HG02798 (cell line): ENCODE measurements around the gene RAPGEF4.

Experiments used
- ATAC-seq: cut with Tn5 transposase; IDR thresholded peaks from one replicate; pipeline ENCODE4 v1.9.1; 2021; ENCODE audit warnings: mild to moderate bottlenecking; ENCODE audit not compliant: unreplicated experiment, poor library complexity

RAPGEF4 gene

GRCh38 chr2:172735582-172736423, at the start of gene RAPGEF4:
Gene RAPGEF4, plus strand, starts transcription at chr2:172735845. Its CDS starts 139 bp downstream, at chr2:172735984.
- ATAC-seq: no peak

DNA sequence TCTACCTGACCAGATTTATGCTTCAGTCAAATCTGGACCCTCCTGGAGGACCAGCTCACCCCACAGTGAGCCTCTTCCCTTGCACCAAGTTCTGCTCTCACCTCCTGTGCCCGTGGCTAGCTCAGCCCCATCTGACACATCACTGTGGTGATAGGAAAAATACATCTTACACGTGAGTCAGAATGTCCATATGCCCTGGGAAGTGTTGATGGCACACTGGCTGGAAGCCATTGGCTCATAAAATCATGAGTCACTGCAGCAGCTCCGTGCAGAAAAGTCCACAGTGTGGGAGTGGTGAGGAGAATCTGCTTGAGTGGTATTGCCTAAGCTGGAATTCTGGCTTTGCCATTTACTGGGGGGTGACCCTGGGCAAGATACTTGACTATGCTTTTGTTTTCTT, 42.6 kb upstream of the RAPGEF4 start:
- ATAC-seq: no peak

DNA sequence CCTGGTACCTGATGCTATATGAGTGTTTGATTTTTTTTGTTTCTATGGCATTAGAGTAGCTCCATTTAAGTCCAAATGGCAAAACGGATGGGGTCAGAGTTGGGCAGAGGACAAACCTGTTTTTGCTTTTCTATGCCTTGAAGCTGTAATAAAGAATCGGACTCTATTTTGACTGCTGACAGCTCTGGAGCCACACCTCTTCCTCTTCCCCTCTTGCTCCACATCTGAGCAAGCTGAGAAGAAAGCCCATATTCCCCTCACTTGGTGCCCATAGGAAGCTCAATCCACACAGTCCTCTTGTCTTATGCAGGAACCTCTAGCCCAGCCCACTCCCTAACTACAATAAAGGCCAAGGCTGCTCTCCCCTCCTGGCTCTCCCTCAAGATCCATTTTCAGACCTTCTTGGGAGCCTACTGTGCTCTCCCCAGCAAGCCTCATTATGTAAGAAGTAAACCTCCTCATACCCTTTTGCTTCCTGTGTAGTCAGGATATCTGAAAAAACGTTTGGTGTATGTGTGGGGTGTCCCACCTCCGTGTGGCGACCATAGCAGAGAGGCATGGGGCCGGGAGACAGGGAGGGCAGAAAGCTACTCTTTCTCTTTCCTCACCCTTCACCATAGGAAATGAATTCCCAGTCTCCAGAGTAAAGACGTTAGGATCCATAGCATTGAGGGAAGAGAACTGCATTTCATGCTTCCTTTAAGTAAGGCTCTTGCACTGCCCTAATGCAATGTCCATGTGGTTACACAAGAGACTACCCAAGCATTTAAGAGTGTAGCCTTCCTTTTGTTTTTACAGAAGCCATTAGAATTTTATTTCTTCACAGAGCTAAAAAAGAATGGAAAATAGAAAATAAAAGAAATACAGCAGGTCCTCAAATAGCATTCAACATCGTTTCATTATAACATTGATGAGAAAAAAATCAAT, 41.9 kb upstream of the RAPGEF4 start:
- no peak for ATAC-seq

DNA sequence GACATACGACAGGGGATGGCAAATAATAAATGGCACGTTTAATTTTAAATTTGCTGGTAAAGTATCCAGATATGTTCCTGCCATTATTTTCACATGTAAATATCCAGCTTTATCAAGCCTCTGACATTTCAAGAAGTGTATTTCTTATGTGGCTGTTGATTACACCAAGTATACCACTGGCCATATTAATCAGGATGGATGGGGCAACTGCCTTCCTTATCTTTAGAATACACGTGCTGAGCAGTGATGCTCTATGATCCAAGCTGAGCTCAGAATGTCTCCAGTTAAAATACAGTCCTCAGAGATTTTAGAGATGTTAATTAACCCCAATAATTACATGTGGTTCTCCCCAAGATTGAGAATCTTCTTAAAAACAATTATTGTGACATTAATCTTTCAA, 38.3 kb upstream of the RAPGEF4 start:
- no peak for ATAC-seq

DNA sequence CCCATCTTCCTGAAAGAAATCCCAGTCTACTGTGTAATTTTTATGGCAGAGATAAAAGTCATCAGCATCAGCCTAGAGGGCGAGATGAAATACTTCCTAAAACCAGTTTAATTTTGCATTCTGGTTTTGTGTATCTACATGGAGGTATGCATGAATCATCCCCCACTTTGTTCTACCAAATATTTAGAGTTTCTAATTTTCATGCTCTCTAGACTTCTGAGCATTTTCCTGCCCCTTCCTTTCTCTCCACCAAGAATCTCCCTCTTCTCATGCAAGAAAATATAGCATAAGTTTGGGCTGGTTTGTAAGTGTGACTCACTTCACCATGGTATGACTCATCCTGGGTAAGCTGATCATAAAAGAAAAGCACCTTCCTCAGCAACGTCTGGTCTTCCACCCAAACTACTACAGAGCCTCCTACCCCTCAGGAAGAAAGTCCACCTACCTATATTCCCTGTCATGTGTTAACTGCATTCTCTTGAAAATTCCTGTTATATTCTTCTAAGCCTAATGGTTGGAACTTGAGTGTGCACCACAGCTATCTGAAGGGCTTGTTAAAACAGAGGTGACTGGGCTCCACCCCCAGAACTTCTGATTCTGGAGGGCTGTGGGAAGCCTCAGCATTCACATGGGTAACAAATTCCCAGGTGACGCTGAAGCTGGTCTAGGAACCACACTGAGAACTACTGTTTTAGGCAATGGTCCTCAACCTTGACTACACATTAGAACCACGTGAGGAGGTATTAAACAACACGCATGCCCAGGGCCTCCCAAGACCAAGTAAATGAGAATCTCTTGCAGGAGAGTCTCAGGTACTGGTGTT, 37.4 kb upstream of the RAPGEF4 start:
- peak; percentile 81 for ATAC-seq

DNA sequence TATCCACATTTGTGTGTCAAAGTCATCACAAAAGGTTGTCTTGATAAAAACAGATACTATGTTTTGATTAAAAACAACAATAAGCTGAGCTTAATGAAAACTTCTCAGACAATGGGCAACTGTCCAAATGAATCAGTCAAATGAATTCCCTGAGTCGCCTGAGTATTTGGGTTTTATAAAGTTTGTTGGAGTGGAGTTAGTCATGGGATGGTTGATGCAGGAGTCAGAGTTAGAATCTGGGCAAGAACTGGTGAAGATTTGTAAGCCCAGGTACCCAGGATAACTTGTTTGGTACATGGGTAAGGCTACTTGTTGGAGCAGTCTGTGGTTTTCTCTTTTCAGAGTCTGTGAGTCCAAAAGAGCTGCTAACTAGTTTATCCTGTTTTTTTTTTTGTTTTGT, 34.4 kb upstream of the RAPGEF4 start:
- ATAC-seq: no peak

DNA sequence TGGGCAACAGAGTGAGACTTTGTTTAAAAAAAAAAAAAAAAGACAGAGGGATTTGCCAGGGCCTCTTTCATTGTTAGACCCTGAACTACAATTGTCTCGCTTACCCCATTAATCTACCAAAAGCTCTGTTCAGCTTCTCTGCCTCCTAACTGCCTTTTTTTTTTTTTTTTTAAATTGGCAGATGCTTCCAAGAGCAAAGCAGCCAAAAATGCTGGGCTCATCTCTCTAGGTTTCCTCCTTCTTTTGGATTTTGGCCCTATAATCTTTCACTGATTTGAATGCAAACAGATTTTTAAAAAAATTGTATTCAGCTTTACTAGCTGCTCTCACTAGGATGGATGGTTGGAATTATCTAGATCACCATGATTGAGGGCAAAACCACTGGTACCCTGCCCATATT, 33.2 kb upstream of the RAPGEF4 start:
- ATAC-seq: no peak

DNA sequence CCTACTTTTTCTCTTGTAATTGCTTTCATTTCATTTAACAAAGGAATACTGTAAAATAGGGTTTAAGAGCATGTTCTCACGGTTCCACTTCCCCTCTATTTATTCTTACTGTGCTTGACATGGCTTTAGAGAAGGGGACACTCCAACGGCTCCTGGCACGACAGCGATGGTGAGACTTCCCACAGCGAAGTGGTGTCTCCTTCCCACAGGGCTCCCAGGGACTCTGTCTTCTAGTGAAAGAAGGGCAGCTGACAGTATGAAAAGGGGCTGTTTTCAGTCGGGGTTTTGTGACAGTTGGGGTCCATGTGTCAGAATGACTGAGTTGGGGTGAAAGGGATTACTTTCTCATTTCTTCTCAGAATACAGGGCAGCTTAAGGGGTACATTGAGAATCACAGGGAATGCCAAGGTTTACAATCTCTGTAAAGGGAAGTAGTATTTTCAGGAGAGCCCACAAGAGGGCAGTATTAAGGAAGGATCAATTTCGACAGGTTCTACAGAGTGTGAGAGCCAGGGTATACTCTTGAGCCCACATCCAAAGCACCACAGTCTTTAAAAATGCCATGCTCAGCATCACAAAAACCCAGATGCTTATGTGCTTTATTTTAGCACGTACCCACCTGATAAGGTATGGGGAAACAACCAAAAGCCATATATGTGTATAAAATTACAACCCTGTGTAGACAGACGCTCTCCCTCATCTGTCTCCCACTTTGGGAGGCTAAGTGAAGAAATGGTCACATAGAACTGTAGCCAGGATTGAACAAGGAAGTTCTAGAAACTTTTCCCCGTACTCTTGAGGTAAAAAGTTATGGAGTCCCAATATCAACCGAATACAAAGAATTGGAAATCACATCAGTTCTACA, 31.3 kb upstream of the RAPGEF4 start:
- peak; percentile 46 for ATAC-seq

- no peak for ATAC-seq
Measured at GRCh38 chr2:172705352-172705751, 30.3 kb upstream of the RAPGEF4 start.

- no peak for ATAC-seq
Measured at GRCh38 chr2:172708247-172708646, 27.4 kb upstream of the RAPGEF4 start.

DNA sequence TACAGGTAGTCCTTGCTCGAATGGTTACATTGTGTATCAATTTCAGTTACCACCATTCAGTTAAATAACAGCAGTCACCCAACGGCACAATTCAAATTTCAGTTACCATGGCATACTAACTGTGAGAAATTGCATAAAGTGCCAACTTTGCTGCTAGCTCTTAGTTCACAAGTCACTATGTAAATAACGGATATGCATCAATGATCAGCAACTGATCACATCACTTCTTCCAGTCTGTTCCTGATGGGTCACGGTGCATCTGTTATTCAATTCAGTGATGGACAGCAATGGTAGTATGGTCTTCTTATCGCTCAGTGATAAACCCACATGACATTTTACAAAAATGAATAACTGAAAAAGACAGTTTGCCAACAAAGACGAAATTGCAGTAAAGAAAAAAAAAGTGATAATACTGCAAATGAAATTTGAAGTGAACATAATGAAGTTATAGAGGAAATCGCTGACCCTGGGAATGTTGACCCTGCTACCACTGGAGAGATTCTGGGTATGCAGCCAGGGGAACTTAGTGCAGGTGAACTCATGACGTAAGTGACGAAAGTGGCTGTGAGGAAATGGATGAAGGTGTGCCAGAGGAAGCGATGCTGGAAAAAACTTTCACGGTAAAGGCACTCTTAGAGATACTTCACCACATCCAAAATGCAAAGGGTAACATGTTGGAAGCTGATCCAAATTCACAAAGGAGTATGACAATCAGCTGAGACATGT, 25.9 kb upstream of the RAPGEF4 start:
- no peak for ATAC-seq

DNA sequence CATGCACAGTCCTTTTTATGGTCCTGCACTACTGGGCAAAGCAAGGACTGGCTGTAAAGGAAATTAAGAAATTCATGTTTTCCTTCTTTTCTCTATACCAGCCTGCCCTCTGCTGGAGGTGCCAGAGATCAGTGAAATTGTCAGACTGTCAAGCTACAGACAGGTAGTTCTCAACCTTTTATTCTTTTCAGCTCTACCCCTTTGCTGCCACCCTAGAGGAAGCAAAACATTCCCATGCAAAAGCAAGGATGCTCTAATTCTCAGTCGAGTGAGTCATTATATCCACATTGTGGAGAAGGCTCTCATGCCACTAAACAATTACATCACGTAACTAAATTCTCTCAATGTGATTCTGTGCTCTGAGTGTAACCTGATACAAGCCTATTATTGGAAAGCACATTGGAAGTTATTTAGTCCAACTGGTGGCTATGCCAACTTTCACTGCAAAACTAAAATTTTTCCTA, 25.0 kb upstream of the RAPGEF4 start:
- no peak for ATAC-seq

GRCh38 chr2:172711110-172711509, 24.5 kb upstream of the RAPGEF4 start:
- ATAC-seq: no peak

- ATAC-seq: no peak
Measured at GRCh38 chr2:172712251-172712650, 23.4 kb upstream of the RAPGEF4 start.

DNA sequence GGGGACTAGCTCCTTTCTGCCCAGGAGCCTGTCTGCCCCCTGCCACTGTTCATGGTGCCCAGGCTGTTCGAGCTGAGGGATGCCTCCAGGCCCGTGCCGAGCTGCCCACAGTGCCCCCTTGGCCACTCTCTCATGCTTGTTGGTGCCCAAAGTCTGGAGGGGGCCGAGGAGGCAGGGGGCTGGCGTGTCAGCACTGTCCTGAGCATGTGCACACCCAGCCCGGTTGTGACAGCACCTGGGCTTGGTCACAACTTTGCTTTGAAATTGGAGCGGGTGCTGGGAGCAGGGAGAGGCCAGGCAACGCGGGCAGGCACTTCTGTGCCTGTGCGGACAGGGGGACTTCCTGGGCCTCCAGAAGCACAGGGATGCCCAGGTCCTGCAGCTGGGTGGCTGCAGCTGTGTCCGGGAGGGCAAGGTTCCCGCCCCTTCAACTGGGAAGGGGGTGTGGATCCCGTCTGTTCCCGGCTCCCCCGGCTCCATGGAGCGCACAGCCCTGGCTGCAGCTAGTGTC, 22.2 kb upstream of the RAPGEF4 start:
- no peak for ATAC-seq

DNA sequence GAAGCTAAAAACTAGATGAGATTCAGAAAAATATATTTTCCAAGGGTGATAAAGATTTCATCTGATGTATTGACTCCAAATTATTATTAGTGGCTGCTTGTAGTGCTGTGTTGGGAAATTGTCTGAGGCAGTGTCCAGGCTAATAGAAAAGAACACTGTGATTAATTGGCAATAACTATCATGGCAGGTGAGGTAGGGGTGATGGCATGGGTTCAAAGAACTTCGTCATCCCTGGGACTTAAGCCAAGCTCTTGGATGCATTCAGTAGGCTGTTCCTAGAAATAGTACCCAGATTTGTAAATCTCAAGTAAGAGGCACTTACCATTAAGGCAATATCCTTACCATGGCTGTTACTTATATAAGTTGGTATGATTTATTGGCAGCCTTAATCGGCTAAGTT, 13.2 kb upstream of the RAPGEF4 start:
- ATAC-seq: no peak

GRCh38 chr2:172723286-172723685, 12.4 kb upstream of the RAPGEF4 start:
- ATAC-seq: no peak

- no peak for ATAC-seq
Measured at GRCh38 chr2:172724724-172725123, 10.9 kb upstream of the RAPGEF4 start.

GRCh38 chr2:172725284-172725683, 10.4 kb upstream of the RAPGEF4 start:
- ATAC-seq: no peak
